Stimulated activated CD4-positive, alpha-beta T cell treated with anti-CD3 and anti-CD28 coated beads, Interleukin-4, amount 100 ng/mL, for 24 hours (primary cell): ENCODE data around the gene NRAP.

ENCODE experiments used
- DNase-seq: peaks from one replicate; pipeline ENCODE4 v3.0.0-alpha.2; 2020

Gene NRAP

GRCh38 chr10:113604572-113604971 lies 59.3 kb downstream of the NRAP start:
- DNase-seq = no peak

- no peak for DNase-seq
Observed at GRCh38 chr10:113603057-113603777, 60.6 kb downstream of the NRAP start.

GRCh38 chr10:113600569-113600968 lies 63.3 kb downstream of the NRAP start:
- no peak for DNase-seq

DNA sequence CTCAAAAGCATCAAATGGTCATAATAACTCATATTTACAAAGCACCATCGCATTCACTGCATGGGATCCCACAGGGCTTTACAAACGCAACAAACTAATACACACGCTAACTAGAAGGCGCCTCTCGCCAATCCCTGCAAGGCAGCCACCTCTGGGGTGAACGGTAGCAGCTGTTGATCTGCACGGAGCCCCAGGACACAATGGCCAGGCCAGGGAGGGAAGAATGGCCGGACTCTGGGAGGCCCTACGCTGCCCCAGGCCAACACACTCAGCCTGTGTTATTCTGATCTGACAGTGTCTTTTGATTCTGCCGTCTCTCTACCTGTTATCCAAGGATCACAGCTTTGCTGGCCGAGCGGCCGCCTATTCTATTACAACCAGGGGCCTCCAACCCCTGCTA lies 69.2 kb downstream of the NRAP start:
- no peak for DNase-seq

DNA sequence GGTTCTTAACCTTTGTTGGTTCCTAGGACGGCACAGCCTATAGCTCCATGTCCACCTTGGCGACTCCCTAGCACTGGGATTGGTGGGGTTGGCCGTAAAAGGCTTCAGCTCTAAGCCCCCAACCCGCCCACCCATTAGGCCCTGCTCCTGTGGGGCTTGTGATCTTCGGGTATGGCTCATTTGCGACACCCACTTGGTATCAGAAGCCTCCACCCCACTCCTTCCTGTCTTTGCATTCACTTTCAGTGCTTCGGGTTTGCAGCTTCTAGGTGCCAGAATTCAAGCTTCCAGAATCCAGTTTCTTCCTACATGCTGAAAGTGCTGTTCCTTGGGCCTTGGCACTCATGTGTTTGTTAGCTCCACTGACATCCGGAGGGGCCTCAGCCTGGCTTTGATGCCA lies 71.5 kb downstream of the NRAP start:
- DNase-seq = no peak

DNA sequence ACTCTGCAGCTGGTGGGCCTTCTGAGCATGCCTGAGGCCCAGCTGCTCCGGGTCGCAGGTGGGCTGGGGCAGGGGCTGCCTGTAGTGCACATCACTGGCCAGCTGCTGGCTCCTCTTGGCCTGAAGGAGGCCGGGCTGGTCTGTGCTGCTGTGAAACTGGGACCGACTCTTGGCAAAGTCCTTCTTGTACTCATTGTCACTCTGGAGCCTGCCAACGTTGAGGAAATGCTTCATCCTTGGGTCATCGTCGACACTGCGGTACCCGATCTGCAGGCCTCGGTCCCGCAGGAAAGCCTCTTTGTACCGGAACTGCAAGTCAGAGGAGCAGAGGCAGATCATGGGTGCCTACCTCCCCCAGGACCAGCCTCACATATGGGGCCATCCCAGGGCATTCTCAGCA lies 73.3 kb downstream of the NRAP start:
- no peak for DNase-seq

DNA sequence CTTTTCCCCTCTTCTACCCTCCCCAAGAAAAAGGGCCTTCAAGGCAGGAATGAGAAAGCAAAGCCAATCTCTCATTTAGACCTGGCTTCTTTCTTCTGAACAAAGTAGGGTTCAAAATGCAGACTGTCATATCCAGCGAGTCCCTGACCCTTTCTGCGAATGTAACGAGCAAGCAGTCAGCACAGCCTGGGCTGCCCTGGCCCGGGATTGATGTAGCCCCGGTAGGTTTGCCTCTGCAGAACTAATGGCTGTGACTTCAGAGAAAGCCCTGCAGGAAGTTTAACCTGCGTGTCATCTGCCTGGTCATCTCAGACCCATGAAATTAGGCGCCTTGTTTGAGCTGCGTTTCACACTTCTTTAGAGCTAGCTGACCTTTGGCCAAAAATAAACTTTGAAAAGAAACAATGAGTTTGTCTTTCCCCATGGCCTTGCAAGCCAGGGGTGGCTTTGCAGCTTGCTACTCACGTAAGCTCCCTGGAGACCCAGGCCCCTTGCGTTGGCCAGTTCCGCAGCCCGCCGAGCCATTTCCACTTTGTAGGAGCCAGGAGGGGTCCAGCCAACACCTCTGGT lies 74.6 kb downstream of the NRAP start:
- DNase-seq = no peak

- DNase-seq = no peak
Observed at GRCh38 chr10:113585949-113586348, 77.9 kb downstream of the NRAP start.

GRCh38 chr10:113583571-113583970 lies 80.3 kb downstream of the NRAP start:
- DNase-seq = no peak

GRCh38 chr10:113581092-113581491 lies 82.7 kb downstream of the NRAP start:
- DNase-seq = no peak

GRCh38 chr10:113578773-113579172 lies 85.1 kb downstream of the NRAP start:
- DNase-seq = no peak

DNA sequence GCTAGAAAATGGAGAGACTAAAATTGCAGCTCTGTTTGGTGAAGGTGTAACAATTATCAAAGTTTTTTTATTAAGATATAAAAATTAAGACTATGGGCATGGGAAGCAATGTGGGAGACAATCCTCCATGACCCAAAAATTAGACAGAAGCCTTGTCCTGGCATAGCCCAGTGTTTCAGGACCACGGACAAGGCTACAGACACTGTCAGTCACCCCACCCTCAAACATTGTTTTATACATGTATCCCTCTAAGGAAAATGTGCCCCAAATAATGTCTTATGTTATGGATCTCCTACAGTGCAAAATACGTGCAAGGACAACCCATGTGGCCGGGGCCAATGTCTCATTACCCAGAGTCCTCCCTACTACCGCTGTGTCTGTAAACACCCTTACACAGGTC lies 87.0 kb downstream of the NRAP start:
- DNase-seq = no peak

DNA sequence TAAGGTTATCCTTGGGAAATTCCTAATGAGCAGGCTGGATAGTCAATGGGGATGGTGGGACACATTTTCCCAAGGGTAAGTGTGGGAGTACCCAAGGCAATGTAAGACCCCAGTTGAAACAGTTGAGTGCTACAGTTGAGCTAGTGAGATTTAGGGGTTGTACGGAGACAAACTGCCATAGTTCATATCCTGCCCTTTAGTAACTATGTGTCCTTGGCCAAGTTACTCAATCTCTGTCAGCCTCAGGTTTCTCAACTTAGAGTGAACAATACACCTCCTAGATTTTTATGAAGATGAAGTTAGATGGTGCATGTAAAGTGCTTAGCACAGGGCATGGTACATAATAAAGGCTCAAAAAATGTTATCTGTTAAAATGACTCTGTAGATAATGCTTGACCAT lies 90.5 kb downstream of the NRAP start:
- no peak for DNase-seq

DNA sequence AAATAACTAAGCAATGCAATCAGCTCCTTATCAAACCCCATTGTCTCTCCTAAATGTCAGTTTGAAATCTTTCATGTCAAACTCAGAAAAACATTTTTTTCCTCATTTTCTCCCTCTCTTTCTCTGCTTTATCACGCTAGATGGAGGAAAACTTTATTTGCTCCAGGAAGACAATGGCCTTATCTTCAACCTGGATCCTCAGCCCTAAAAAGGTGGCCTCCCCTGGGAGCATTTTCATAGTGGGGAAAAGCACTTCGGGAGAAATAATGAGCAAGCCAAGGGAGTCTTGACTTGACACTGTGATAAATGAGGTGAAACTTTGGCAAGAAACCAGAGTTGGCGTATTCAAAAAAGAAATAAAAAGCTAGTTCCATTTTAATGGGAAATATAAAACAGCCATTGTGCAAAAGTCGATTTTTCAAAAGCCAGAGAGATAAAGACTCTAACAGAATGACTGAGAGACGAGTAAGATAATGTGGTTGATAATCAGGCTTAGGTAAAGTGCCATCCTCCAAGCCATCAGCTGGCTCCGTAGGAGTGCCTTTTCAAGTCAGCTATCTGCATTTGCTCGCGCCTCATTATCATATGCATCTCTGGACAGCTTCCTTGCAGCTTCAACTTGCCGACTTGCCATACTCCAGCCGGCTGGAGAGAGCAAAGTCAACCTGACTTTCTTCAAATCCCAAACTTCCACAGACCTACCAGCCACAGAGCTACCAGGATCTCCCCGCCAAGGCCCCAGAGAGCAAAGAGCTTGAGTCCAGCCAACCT lies 91.1 kb downstream of the NRAP start:
- DNase-seq = no peak

DNA sequence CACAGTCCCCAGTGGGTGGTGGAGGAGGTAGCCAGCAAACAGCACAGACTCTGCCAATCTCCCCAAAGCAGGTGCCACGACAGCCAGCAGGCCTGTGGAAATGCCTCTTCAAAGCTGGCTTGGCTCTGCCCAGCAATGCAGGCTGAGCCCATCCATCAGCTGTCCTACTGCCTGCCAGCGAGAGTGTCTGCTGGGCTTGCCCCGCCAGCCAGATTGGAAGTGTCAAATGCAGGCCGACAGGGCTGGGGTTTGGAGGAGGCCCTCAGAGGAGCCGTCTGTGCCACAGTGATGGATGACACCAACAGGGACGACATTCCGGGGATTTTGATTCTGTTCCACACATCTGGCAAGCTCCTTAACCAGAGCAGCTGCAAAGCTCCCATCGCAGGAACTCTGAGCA lies 94.3 kb downstream of the NRAP start:
- no peak for DNase-seq

DNA sequence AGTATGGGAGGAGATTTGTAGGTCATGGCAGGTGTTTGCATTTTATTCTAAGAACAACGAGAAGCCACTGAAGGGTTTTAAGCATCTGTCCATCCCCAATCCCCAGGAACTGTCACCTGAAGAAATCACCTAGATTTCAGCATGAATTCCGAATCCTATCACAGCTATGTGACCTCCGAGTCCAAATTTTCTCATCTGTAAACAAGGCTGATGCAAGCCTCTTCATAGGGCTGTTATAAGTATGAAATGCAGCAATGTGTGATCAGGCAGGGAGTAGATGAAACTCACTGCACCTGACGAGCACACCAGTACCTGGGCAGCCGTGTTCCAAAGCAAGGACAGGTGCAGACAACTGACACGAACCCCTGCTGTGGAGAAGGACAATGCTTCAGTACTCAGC lies 97.0 kb downstream of the NRAP start:
- DNase-seq = no peak

- no peak for DNase-seq
Observed at GRCh38 chr10:113565364-113565763, 98.5 kb downstream of the NRAP start.

GRCh38 chr10:113563306-113564088 lies 100.3 kb downstream of the NRAP start:
- DNase-seq = peak; percentile 66

DNA sequence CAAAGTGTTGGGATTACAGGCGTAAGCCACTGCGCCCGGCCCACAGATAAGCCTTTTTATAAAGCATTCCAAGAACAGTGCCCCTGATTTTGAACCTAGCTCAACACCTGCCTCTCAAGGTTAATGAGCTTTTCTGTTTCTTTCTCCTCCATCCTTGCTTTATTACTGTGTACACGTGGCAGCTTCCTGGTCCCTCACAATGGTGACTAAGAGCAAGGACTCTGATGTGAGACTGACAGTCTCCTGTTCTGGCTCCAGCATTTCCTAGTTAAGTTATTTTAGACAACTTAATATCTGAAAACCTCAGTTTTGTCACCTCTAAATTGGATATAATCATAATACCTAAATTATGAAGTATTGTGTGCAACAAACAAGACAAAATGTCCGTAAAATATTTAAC lies 101.1 kb downstream of the NRAP start:
- DNase-seq = no peak

- DNase-seq = no peak
Observed at GRCh38 chr10:113562069-113562468, 101.8 kb downstream of the NRAP start.

- no peak for DNase-seq
Observed at GRCh38 chr10:113561214-113561613, 102.6 kb downstream of the NRAP start.

GRCh38 chr10:113560071-113560470 lies 103.8 kb downstream of the NRAP start:
- DNase-seq = no peak

GRCh38 chr10:113557903-113558321 lies 105.9 kb downstream of the NRAP start:
- DNase-seq = no peak
